Karpas-422 (cell line): ENCODE measurements around the gene EAF1. TPM values are rescaled to one million over a fixed set of nuclear protein-coding genes. Genes with fewer than 3 reads are reported as not detected.
"Not testable (repeated sequence)": the region's sequence is repeated elsewhere in the genome, so short reads cannot be mapped to it uniquely, and the experiment has no call there.

Source experiments
- DNase-seq: peaks from one replicate; pipeline ENCODE4 v3.0.0-alpha.2; 2015
- H2AFZ ChIP-seq: fragments of 200-600 bp; sonication (generic); 2 replicates; pipeline ENCODE4 v1.6.1; 2014; ENCODE audit warnings: antibody characterized with exemption, low read length, mixed read lengths
- H3K27ac ChIP-seq: fragments of 200-600 bp; sonication (generic); 2 replicates; pipeline ENCODE4 v1.5.1; 2014; ENCODE audit warnings: mild to moderate bottlenecking, low read length, moderate library complexity
- H3K27me3 ChIP-seq: fragments of 200-600 bp; sonication (generic); 2 replicates; pipeline ENCODE4 v1.6.1; 2014; ENCODE audit warnings: low read length, mixed read lengths
- H3K36me3 ChIP-seq: fragments of 200-600 bp; sonication (generic); 2 replicates; pipeline ENCODE4 v1.6.1; 2014; ENCODE audit warnings: low read length, mixed read lengths; ENCODE audit not compliant: insufficient read depth
- H3K4me1 ChIP-seq: fragments of 200-600 bp; sonication (generic); 2 replicates; pipeline ENCODE4 v1.6.1; 2014; ENCODE audit warnings: mild to moderate bottlenecking, low read length, mixed read lengths
- H3K4me2 ChIP-seq: fragments of 200-600 bp; sonication (generic); 2 replicates; pipeline ENCODE4 v1.6.1; 2014; ENCODE audit warnings: low read length, low read depth, mild to moderate bottlenecking; ENCODE audit not compliant: poor library complexity, severe bottlenecking
- H3K4me3 ChIP-seq: fragments of 200-600 bp; sonication (generic); 2 replicates; pipeline ENCODE4 v1.5.1; 2014; ENCODE audit warnings: mild to moderate bottlenecking, antibody characterized with exemption, low read length, mixed read lengths
- H3K79me2 ChIP-seq: fragments of 200-600 bp; sonication (generic); 2 replicates; pipeline ENCODE4 v1.6.1; 2014; ENCODE audit warnings: mild to moderate bottlenecking, low read length, mixed read lengths
- H3K9ac ChIP-seq: fragments of 200-600 bp; sonication (generic); 2 replicates; pipeline ENCODE4 v1.6.0; 2014; ENCODE audit warnings: low read length
- H3K9me2 ChIP-seq: fragments of 200-600 bp; sonication (generic), shearing (Covaris generic); replicated peaks from 2 replicates; pipeline ENCODE4 v1.6.0; 2014; ENCODE audit warnings: mild to moderate bottlenecking, low read length, moderate library complexity; ENCODE audit not compliant: insufficient read depth
- H3K9me3 ChIP-seq: fragments of 300-700, 200-600 bp; sonication (generic); 2 replicates; pipeline ENCODE4 v1.6.1; 2014; ENCODE audit warnings: low read length, mixed read lengths
- H4K20me1 ChIP-seq: fragments of 200-600 bp; sonication (generic); 2 replicates; pipeline ENCODE4 v1.6.1; 2014; ENCODE audit warnings: mild to moderate bottlenecking, antibody characterized with exemption, low read length, low read depth; ENCODE audit not compliant: insufficient read depth
- total RNA-seq: library from RNA; depleted of rRNA; stranded (reverse); fragments of >200 nt; shearing (Covaris generic); gene quantifications from 2 replicates; pipeline ENCODE4 v1.2.3, GENCODE V29; 2014; ENCODE audit warnings: low replicate concordance

EAF1 gene
- total RNA-seq, 1 experiment from 2014 or later, result 29.2 TPM

GRCh38 chr3:15398731-15399133 lies 28.7 kb upstream of the EAF1 start:
- not testable (repeated sequence) for H3K9me3 ChIP-seq, H3K4me3 ChIP-seq, H3K36me3 ChIP-seq, H3K9ac ChIP-seq, H3K27ac ChIP-seq, H2AFZ ChIP-seq, H4K20me1 ChIP-seq, H3K9me2 ChIP-seq, H3K79me2 ChIP-seq, H3K4me2 ChIP-seq, H3K27me3 ChIP-seq, H3K4me1 ChIP-seq
- peak; percentile 81 for DNase-seq

GRCh38 chr3:15399970-15400369 lies 27.4 kb upstream of the EAF1 start:
- no peak overlapping the region for H2AFZ ChIP-seq
- no peak overlapping the region for H3K4me3 ChIP-seq
- no peaks in the 10 kb centered on the region for H3K27me3 ChIP-seq
- H3K9me2 ChIP-seq, result no peaks in the 10 kb centered on the region
- no peak overlapping the region for H3K4me2 ChIP-seq
- H3K79me2 ChIP-seq, result no peaks in the 10 kb centered on the region
- H3K4me1 ChIP-seq, result no peaks in the 10 kb centered on the region
- H3K9ac ChIP-seq, result no peak overlapping the region
- 0 out of 2 replicates have a peak, but pooled peaks cover under 1% of the 10 kb centered on the region for H4K20me1 ChIP-seq
- H3K9me3 ChIP-seq, result no peaks in the 10 kb centered on the region
- no peak overlapping the region for H3K27ac ChIP-seq
- peak; percentile 32 for DNase-seq
- no peaks in the 10 kb centered on the region for H3K36me3 ChIP-seq

GRCh38 chr3:15401936-15402335 lies 25.5 kb upstream of the EAF1 start:
- Histone ChIP-seq H3K27me3 (no peaks in the 10 kb centered on the region), H3K36me3 (no peaks in the 10 kb centered on the region), H3K9me3 (no peaks in the 10 kb centered on the region), H3K79me2 (no peaks in the 10 kb centered on the region), H3K4me2 (no peak overlapping the region), H4K20me1 (0 out of 2 replicates have a peak, but pooled peaks cover 4% of the 10 kb centered on the region), H2AFZ (no peak overlapping the region), H3K4me3 (no peak overlapping the region), H3K9ac (no peak overlapping the region), H3K9me2 (no peaks in the 10 kb centered on the region), H3K27ac (no peak overlapping the region), H3K4me1 (no peaks in the 10 kb centered on the region)
- no peak for DNase-seq

- no peaks in the 10 kb centered on the region for H3K36me3 ChIP-seq
- H3K4me2 ChIP-seq, result no peak overlapping the region
- H3K9me2 ChIP-seq, result no peaks in the 10 kb centered on the region
- no peaks in the 10 kb centered on the region for H3K79me2 ChIP-seq
- H3K9ac ChIP-seq, result no peak overlapping the region
- no peak overlapping the region for H2AFZ ChIP-seq
- no peak for DNase-seq
- H3K27ac ChIP-seq, result no peak overlapping the region
- H3K4me3 ChIP-seq, result no peak overlapping the region
- 0 out of 2 replicates have a peak, but pooled peaks cover 4% of the 10 kb centered on the region for H4K20me1 ChIP-seq
- no peaks in the 10 kb centered on the region for H3K27me3 ChIP-seq
- H3K4me1 ChIP-seq, result no peaks in the 10 kb centered on the region
- no peaks in the 10 kb centered on the region for H3K9me3 ChIP-seq
Observed at GRCh38 chr3:15403495-15403894, 23.9 kb upstream of the EAF1 start.

GRCh38 chr3:15403965-15404364 lies 23.4 kb upstream of the EAF1 start:
- H3K9ac ChIP-seq, result no peak overlapping the region
- H3K9me2 ChIP-seq, result no peaks in the 10 kb centered on the region
- no peaks in the 10 kb centered on the region for H3K9me3 ChIP-seq
- H3K27ac ChIP-seq, result no peak overlapping the region
- H3K36me3 ChIP-seq, result no peaks in the 10 kb centered on the region
- H4K20me1 ChIP-seq, result 0 out of 2 replicates have a peak, but pooled peaks cover 4% of the 10 kb centered on the region
- no peaks in the 10 kb centered on the region for H3K4me1 ChIP-seq
- H3K27me3 ChIP-seq, result no peaks in the 10 kb centered on the region
- H3K79me2 ChIP-seq, result no peaks in the 10 kb centered on the region
- H3K4me3 ChIP-seq, result no peak overlapping the region
- no peak overlapping the region for H2AFZ ChIP-seq
- H3K4me2 ChIP-seq, result no peak overlapping the region
- DNase-seq, result no peak

GRCh38 chr3:15404767-15405166 lies 22.6 kb upstream of the EAF1 start:
- no peaks in the 10 kb centered on the region for H3K79me2 ChIP-seq
- no peak overlapping the region for H2AFZ ChIP-seq
- H4K20me1 ChIP-seq, result 0 out of 2 replicates have a peak, but pooled peaks cover 4% of the 10 kb centered on the region
- H3K9me2 ChIP-seq, result no peaks in the 10 kb centered on the region
- no peaks in the 10 kb centered on the region for H3K9me3 ChIP-seq
- no peak overlapping the region for H3K4me2 ChIP-seq
- DNase-seq, result no peak
- H3K36me3 ChIP-seq, result no peaks in the 10 kb centered on the region
- no peak overlapping the region for H3K4me3 ChIP-seq
- no peak overlapping the region for H3K9ac ChIP-seq
- no peaks in the 10 kb centered on the region for H3K4me1 ChIP-seq
- no peaks in the 10 kb centered on the region for H3K27me3 ChIP-seq
- H3K27ac ChIP-seq, result no peak overlapping the region

GRCh38 chr3:15405448-15406050 lies 21.8 kb upstream of the EAF1 start:
- no peak overlapping the region for H3K27ac ChIP-seq
- DNase-seq, result peak; percentile 82
- no peaks in the 10 kb centered on the region for H3K4me1 ChIP-seq
- no peak overlapping the region for H3K4me3 ChIP-seq
- no peak overlapping the region for H3K4me2 ChIP-seq
- H2AFZ ChIP-seq, result no peak overlapping the region
- H3K9me2 ChIP-seq, result no peaks in the 10 kb centered on the region
- 0 out of 2 replicates have a peak, but pooled peaks cover 4% of the 10 kb centered on the region for H4K20me1 ChIP-seq
- no peaks in the 10 kb centered on the region for H3K79me2 ChIP-seq
- no peaks in the 10 kb centered on the region for H3K27me3 ChIP-seq
- no peaks in the 10 kb centered on the region for H3K9me3 ChIP-seq
- no peaks in the 10 kb centered on the region for H3K36me3 ChIP-seq
- H3K9ac ChIP-seq, result no peak overlapping the region

- Histone ChIP-seq H3K9ac (no peak overlapping the region), H3K4me1 (no peaks in the 10 kb centered on the region), H3K4me3 (no peak overlapping the region), H3K36me3 (peaks cover 13% of the 10 kb centered on the region; the same call in 1 of the 2 replicates), H3K9me2 (no peaks in the 10 kb centered on the region), H3K4me2 (no peak overlapping the region), H3K9me3 (no peaks in the 10 kb centered on the region), H4K20me1 (0 out of 2 replicates have a peak, but pooled peaks cover 4% of the 10 kb centered on the region), H3K27ac (no peak overlapping the region), H3K79me2 (no peaks in the 10 kb centered on the region), H3K27me3 (no peaks in the 10 kb centered on the region), H2AFZ (no peak overlapping the region)
- no peak for DNase-seq
Observed at GRCh38 chr3:15409239-15409638, 18.2 kb upstream of the EAF1 start.
